Activated CD4-positive, alpha-beta T cell treated with anti-CD3 and anti-CD28 coated beads for 1 hour (primary cell): Measurements from ENCODE around the gene ALG1L2.
"Not testable (repeated sequence)": the region's sequence is repeated elsewhere in the genome, so short reads cannot be mapped to it uniquely, and the experiment has no call there.

Source experiments
- DNase-seq: peaks from one replicate; pipeline ENCODE4 v3.0.0-alpha.2; 2020

Gene ALG1L2

GRCh38 chr3:130136337-130136736 lies 54.7 kb downstream of the ALG1L2 start:
- DNase-seq: not testable (repeated sequence)

- not testable (repeated sequence) for DNase-seq
Measured at GRCh38 chr3:130137685-130138084, 56.1 kb downstream of the ALG1L2 start.

DNA sequence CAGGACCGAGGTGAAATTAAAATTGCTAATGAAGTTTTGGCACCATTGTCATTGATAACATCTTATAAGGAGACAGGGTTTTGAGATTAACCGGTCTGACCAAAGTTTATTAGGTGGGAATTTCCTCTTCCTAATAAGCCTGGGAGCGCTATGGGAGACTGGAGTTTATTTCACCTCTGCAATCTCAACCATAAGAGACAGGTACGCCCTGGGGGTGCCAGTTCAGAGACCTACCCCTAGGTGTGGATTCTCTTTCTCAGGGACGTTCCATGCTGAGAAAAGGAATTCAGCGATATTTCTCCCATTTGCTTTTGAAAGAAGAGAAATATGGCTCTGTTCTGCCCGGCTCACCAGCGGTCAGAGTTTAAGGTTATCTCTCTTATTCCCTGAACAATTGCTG lies 57.4 kb downstream of the ALG1L2 start:
- not testable (repeated sequence) for DNase-seq

- not testable (repeated sequence) for DNase-seq
Measured at GRCh38 chr3:130140756-130141155, 59.1 kb downstream of the ALG1L2 start.

GRCh38 chr3:130143648-130144327 lies 62.2 kb downstream of the ALG1L2 start:
- not testable (repeated sequence) for DNase-seq

- DNase-seq: not testable (repeated sequence)
Measured at GRCh38 chr3:130144328-130144650, 62.7 kb downstream of the ALG1L2 start.

GRCh38 chr3:130145456-130145855 lies 63.8 kb downstream of the ALG1L2 start:
- not testable (repeated sequence) for DNase-seq

DNA sequence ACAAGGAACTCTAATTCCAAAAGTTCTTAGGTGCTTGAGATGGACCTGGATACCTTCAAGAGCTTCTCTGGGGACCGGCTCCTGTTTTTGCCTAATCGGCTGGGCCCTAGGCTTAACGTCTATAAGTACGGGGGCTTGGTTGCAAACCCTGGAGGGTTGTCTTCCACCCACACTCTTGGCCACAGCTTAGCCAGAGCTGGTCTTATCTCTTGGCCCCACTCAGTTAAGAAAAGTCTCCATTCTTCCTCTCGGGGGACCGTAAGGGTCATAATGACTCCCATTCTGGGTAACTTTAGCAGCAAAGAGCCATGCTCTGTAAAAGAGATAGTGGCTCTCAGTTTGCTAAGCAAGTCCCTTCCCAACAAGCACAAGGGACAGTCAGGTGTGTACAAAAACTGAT lies 64.8 kb downstream of the ALG1L2 start:
- not testable (repeated sequence) for DNase-seq
